ENCODE measurements around the gene PDE6A. TPM values are rescaled to one million over a fixed set of nuclear protein-coding genes. Genes with fewer than 3 reads are reported as not detected.

The PDE6A gene
- total and polyA plus RNA-seq, 2 of the 13 experiments (the other 11 are each of a cell fraction or from before 2014, with no cell fraction given) = 0.01 TPM; not detected in 1

GRCh38 chr5:149940077-149940574 lies 4.5 kb downstream of the PDE6A start:
- ATAC-seq (no peak), DNase-seq (ENCODE audit: low spot score) (no peak), FAIRE-seq (no peak)
- CTCF ChIA-PET (ENCODE audit: low intra/inter-chr PET ratio, low total read pairs) = no interaction called here
- Histone ChIP-seq H3K4me3 (replicated peaks in 1 of 3; ENCODE audit: insufficient read depth in 1 of 3, low read depth in 2 of 3, low read length in 3 of 3) (no peak overlapping the region), H3K27me3 (ENCODE audit: control insufficient read depth in 1 of 2, insufficient read depth in 2 of 2, low read length in 2 of 2) (peaks cover 0 to 6% of the 10 kb centered on the region in 2 experiments; a peak in 1 of 5 replicates), H3K27ac (ENCODE audit: extremely low read length, insufficient read depth, low read length) (no peak overlapping the region), H3K4me1 (ENCODE audit: insufficient read depth, low read length) (peaks cover 75% of the 10 kb centered on the region), H4K20me1 (ENCODE audit: insufficient read depth, low read length) (no peaks in the 10 kb centered on the region), H3K4me2 (ENCODE audit: low read depth, low read length) (no peak overlapping the region), H3K9ac (ENCODE audit: insufficient read depth, low read depth, low read length) (no peak overlapping the region), H3K79me2 (ENCODE audit: insufficient read depth, low read length) (no peaks in the 10 kb centered on the region), H2AFZ (ENCODE audit: low read length) (no peak overlapping the region), H3K9me3 (ENCODE audit: low read length) (no peaks in the 10 kb centered on the region), H3K36me3 (replicated peaks in 1 of 2; ENCODE audit: control insufficient read depth in 1 of 2, insufficient read depth in 2 of 2, low read length in 2 of 2) (no peaks in the 10 kb centered on the region)
- BruUV-seq (replicated peaks) = no TSS peak
- in situ Hi-C loops (cut with HindIII; ENCODE audit: extremely low pct_ligation_motif_present, low pct_unique_long_range_greater_than_20kb) = no loop called here
- WGBS (ENCODE audit: low lambda C conversion rate) = 57% methylated on average over 8 of the region's 9 CpGs
- intact Hi-C loops (cut with micrococcal nuclease; ENCODE audit: unreplicated experiment) = no loop called here
- POLR2A ChIA-PET = interaction anchor here (1.5 kb wide), 1 partner anchor 20 kb away, joined by 5 read pairs; the partner anchor contains the start of gene SLC26A2
- TF ChIP-seq HNF1B (CRISPR knock-in tag; IDR thresholded peaks at IDR 0.05) (no peak), ZNF441 (CRISPR knock-in tag; IDR thresholded peaks at IDR 0.05; ENCODE audit: borderline replicate concordance) (no peak), CEBPB (IDR thresholded peaks at IDR 0.05; ENCODE audit: borderline replicate concordance, low read depth, low read length) (peak; percentile 68; the same call in 1 of the 2 replicates)

- no TSS peak for BruUV-seq (replicated peaks)
- Histone ChIP-seq H3K36me3 (replicated peaks in 1 of 2; ENCODE audit: control insufficient read depth in 1 of 2, insufficient read depth in 2 of 2, low read length in 2 of 2) (no peaks in the 10 kb centered on the region), H3K4me3 (replicated peaks in 1 of 3; ENCODE audit: insufficient read depth in 1 of 3, low read depth in 2 of 3, low read length in 3 of 3) (no peak overlapping the region), H3K9ac (ENCODE audit: insufficient read depth, low read depth, low read length) (no peak overlapping the region), H3K9me3 (ENCODE audit: low read length) (no peaks in the 10 kb centered on the region), H3K27ac (ENCODE audit: extremely low read length, insufficient read depth, low read length) (no peak overlapping the region), H3K27me3 (ENCODE audit: control insufficient read depth in 1 of 2, insufficient read depth in 2 of 2, low read length in 2 of 2) (peaks cover 1 to 4% of the 10 kb centered on the region in 2 experiments; a peak in 1 of 5 replicates), H2AFZ (ENCODE audit: low read length) (no peak overlapping the region), H4K20me1 (ENCODE audit: insufficient read depth, low read length) (no peaks in the 10 kb centered on the region), H3K4me1 (ENCODE audit: insufficient read depth, low read length) (peaks cover 81% of the 10 kb centered on the region), H3K4me2 (ENCODE audit: low read depth, low read length) (no peak overlapping the region), H3K79me2 (ENCODE audit: insufficient read depth, low read length) (no peaks in the 10 kb centered on the region)
- in situ Hi-C loops (cut with HindIII; ENCODE audit: extremely low pct_ligation_motif_present, low pct_unique_long_range_greater_than_20kb) = loop anchor here (10.0 kb wide), 1 partner anchor 55 kb away; no protein-coding TSS in a partner anchor
- TF ChIP-seq SP140L (CRISPR knock-in tag; IDR thresholded peaks at IDR 0.05; ENCODE audit: borderline replicate concordance) (no peak), ZNF644 (CRISPR knock-in tag; IDR thresholded peaks at IDR 0.05; ENCODE audit: low read depth) (no peak), ZNF326 (CRISPR knock-in tag; IDR thresholded peaks at IDR 0.05; ENCODE audit: borderline replicate concordance) (no peak)
- 60% methylated on average over 6 of the region's 6 CpGs for WGBS (ENCODE audit: low lambda C conversion rate)
- intact Hi-C loops (cut with micrococcal nuclease; ENCODE audit: unreplicated experiment) = no loop called here
- ATAC-seq = no peak
- CTCF ChIA-PET (ENCODE audit: low intra/inter-chr PET ratio, low total read pairs) = no interaction called here
- no peak for DNase-seq (ENCODE audit: low spot score)
- no peak for FAIRE-seq
- POLR2A ChIA-PET = interaction anchor here (1.5 kb wide), 1 partner anchor 20 kb away, joined by 5 read pairs; the partner anchor contains the start of gene SLC26A2
Measured at GRCh38 chr5:149939546-149939945, 5.0 kb downstream of the PDE6A start.
